SK-N-MC (cell line): ENCODE results near the gene BAG3.

Experiments
- EZH2 ChIP-seq: fragments of 200-600 bp; sonication (generic); IDR thresholded peaks from one replicate; pipeline ENCODE4 v1.6.1; 2017; ENCODE audit warnings: antibody characterized with exemption
- FOXP2 ChIP-seq: optimal IDR thresholded peaks from 2 replicates; pipeline ENCODE3; 2011; ENCODE audit warnings: mild to moderate bottlenecking, moderate library complexity; ENCODE audit not compliant: insufficient read depth; ENCODE audit errors: extremely low read length, control extremely low read depth
- POLR2AphosphoS5 ChIP-seq: IDR thresholded peaks from 2 replicates; pipeline ENCODE4 v1.6.1; 2012; ENCODE audit warnings: mild to moderate bottlenecking, low read depth, low read length, borderline replicate concordance

DNA sequence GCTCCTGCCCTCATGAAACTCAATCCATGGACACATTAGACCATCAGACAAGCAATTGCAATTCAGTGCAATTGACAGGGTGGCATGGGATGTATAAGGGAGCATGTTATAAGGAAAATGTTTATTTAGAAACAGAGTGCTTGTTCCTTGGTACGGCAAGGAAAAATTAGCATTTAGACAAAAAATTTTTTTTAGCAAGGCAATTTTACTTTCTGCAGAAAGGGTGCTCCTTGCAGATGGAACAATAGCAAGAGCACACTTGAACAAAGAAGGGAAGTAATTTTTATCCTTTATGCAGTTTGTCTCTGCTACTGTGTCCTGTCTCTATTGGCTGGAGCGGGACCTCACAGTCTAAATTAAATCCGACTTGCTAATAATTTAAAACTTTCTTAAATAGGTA is 6.2 kb upstream of the BAG3 start:
- no peak for TF ChIP-seq EZH2
- no peak for TF ChIP-seq POLR2AphosphoS5
- TF ChIP-seq FOXP2, result no peak
